Neuronal stem cell (in vitro differentiated cells): Measurements from ENCODE around the gene ACSL1.

Source experiments
- DNase-seq: peaks from one replicate; pipeline ENCODE4 v3.0.0-alpha.2; 2013; ENCODE audit warnings: low spot score
- H2AFZ ChIP-seq: one replicate; pipeline ENCODE4 v1.6.1; 2013; ENCODE audit warnings: mild to moderate bottlenecking, low read length, inconsistent platforms
- H2AK5ac ChIP-seq: 2 replicates; pipeline ENCODE4 v1.6.1; 2013; ENCODE audit warnings: low read depth, mild to moderate bottlenecking, inconsistent platforms, low read length, moderate library complexity, mixed read lengths
- H2BK120ac ChIP-seq: 2 replicates; pipeline ENCODE4 v1.6.1; 2013; ENCODE audit warnings: low read depth, mild to moderate bottlenecking, inconsistent platforms, low read length, moderate library complexity, mixed read lengths
- H2BK12ac ChIP-seq: one replicate; pipeline ENCODE4 v1.6.1; 2013; ENCODE audit warnings: low read length, inconsistent platforms
- H2BK15ac ChIP-seq: 2 replicates; pipeline ENCODE4 v1.6.1; 2013; ENCODE audit warnings: mild to moderate bottlenecking, low read length, inconsistent platforms, mixed read lengths
- H2BK5ac ChIP-seq: one replicate; pipeline ENCODE4 v1.6.1; 2013; ENCODE audit warnings: inconsistent platforms, mild to moderate bottlenecking, low read length, moderate library complexity
- H3K14ac ChIP-seq: one replicate; pipeline ENCODE4 v1.6.1; 2013; ENCODE audit warnings: low read length, inconsistent platforms
- H3K18ac ChIP-seq: 2 replicates; pipeline ENCODE4 v1.6.1; 2013; ENCODE audit warnings: low read length, inconsistent platforms
- H3K23ac ChIP-seq: 2 replicates; pipeline ENCODE4 v1.6.1; 2013; ENCODE audit warnings: low read depth, mild to moderate bottlenecking, mixed read lengths, low read length, inconsistent platforms; ENCODE audit not compliant: poor library complexity
- H3K27ac ChIP-seq: replicated peaks from 3 replicates; pipeline ENCODE4 v1.5.1; 2013; ENCODE audit warnings: low read length, inconsistent platforms
- H3K27me3 ChIP-seq, 3 experiments: 2 replicates each; pipeline ENCODE4 v1.6.1; 2013; ENCODE audit warnings: low read length in 3 of 3, mild to moderate bottlenecking in 2 of 3, inconsistent platforms in 1 of 3, low read depth in 1 of 3, mixed read lengths in 1 of 3, moderate library complexity in 1 of 3; ENCODE audit not compliant: control insufficient read depth in 3 of 3, insufficient read depth in 3 of 3
- H3K36me3 ChIP-seq, 2 donors: replicated peaks in 1 of 2; 2 replicates each; pipeline ENCODE4 v1.6.1; 2013; ENCODE audit warnings: low read length in 2 of 2; ENCODE audit not compliant: control insufficient read depth in 2 of 2, insufficient read depth in 2 of 2
- H3K4ac ChIP-seq: 2 replicates; pipeline ENCODE4 v1.6.1; 2013; ENCODE audit warnings: inconsistent platforms, mild to moderate bottlenecking, low read length, moderate library complexity
- H3K4me1 ChIP-seq, 2 donors: 1 replicate in 1 of 2; 2 replicates in 1 of 2; pipeline ENCODE4 v1.6.1; 2013; ENCODE audit warnings: low read length in 2 of 2, low read depth in 1 of 2; ENCODE audit not compliant: control insufficient read depth in 2 of 2, insufficient read depth in 1 of 2
- H3K4me2 ChIP-seq: one replicate; pipeline ENCODE4 v1.6.1; 2013; ENCODE audit warnings: mild to moderate bottlenecking, low read length, inconsistent platforms; ENCODE audit not compliant: insufficient read depth, poor library complexity, severe bottlenecking
- H3K4me3 ChIP-seq, 2 donors: 2 replicates each; pipeline ENCODE4 v1.5.1; 2013; ENCODE audit warnings: low read length in 2 of 2, mild to moderate bottlenecking in 2 of 2, inconsistent platforms in 1 of 2, moderate library complexity in 1 of 2
- H3K79me1 ChIP-seq: one replicate; pipeline ENCODE4 v1.6.1; 2013; ENCODE audit warnings: low read depth, mild to moderate bottlenecking, inconsistent platforms, low read length, moderate library complexity
- H3K9ac ChIP-seq: one replicate; pipeline ENCODE4 v1.6.1; 2013; ENCODE audit warnings: mild to moderate bottlenecking, low read depth, low read length, inconsistent platforms; ENCODE audit not compliant: poor library complexity
- H3K9me3 ChIP-seq, 2 donors: replicated peaks in 1 of 2; 2 replicates each; pipeline versions ENCODE3 to v1.6.1; 2013; ENCODE audit warnings: low read length in 2 of 2, mild to moderate bottlenecking in 2 of 2, inconsistent platforms in 1 of 2, low read depth in 1 of 2, mixed read lengths in 1 of 2, moderate library complexity in 1 of 2; ENCODE audit not compliant: control insufficient read depth in 2 of 2, insufficient read depth in 1 of 2
- H4K8ac ChIP-seq: one replicate; pipeline ENCODE4 v1.6.1; 2013; ENCODE audit warnings: low read depth, mild to moderate bottlenecking, inconsistent platforms, low read length, moderate library complexity
- H4K91ac ChIP-seq: one replicate; pipeline ENCODE4 v1.6.1; 2013; ENCODE audit warnings: low read length, low read depth, mild to moderate bottlenecking, inconsistent platforms; ENCODE audit not compliant: poor library complexity
- WGBS, 2 donors: extraction: QIAGEN DNeasy Blood & Tissue Kit; methylation state at CpG; one replicate each; pipeline ENCODE4 v1.1.7; 2013; ENCODE audit warnings: missing lambda C conversion rate in 2 of 2, mixed read lengths in 1 of 2; ENCODE audit not compliant: insufficient read length in 2 of 2, insufficient replicate concordance in 1 of 2; ENCODE audit errors: extremely low coverage in 2 of 2; 5-methylcytosine and 5-hydroxymethylcytosine counted together

ACSL1 gene

DNA sequence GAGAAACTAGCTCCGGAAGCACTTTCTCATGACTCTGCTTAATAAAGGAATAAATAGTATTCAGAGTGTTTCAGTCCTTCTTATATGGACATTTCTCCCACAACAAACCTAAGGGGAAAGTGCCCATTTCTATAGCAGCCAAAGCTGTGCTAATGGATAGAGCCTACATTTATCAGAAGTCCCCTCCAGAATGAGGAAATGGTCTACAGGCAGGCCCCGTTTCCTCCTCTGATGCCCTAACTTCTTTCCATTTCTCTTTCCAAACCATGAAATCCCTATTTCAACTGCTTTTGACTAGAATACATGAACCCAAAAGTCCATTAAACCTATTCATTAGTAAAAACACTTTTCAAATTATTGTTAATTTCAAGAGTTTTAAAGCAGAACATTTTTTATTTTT lies 4.5 kb downstream of the ACSL1 start:
- no peak for DNase-seq
- no peak overlapping the region for H3K14ac ChIP-seq
- H4K8ac ChIP-seq: no peak overlapping the region
- H2AK5ac ChIP-seq: no peak overlapping the region
- H2AFZ ChIP-seq: no peak overlapping the region
- H2BK120ac ChIP-seq: no peak overlapping the region
- peaks cover 4 to 5% of the 10 kb centered on the region in 2 donors for H3K4me1 ChIP-seq
- no peak overlapping the region for H3K4me3 ChIP-seq
- H3K23ac ChIP-seq: no peak overlapping the region
- H3K4ac ChIP-seq: no peak overlapping the region
- no peak overlapping the region for H3K9ac ChIP-seq
- H4K91ac ChIP-seq: no peak overlapping the region
- H3K79me1 ChIP-seq: no peaks in the 10 kb centered on the region
- H3K27ac ChIP-seq: no peak overlapping the region
- H3K18ac ChIP-seq: no peak overlapping the region
- no peak overlapping the region for H3K4me2 ChIP-seq
- no CpG with 5 or more reads among the region's 2 CpGs for WGBS, 2 donors
- no peaks in the 10 kb centered on the region for H3K36me3 ChIP-seq
- H2BK12ac ChIP-seq: no peak overlapping the region
- H2BK15ac ChIP-seq: no peak overlapping the region
- H2BK5ac ChIP-seq: no peak overlapping the region
- no peaks in the 10 kb centered on the region for H3K9me3 ChIP-seq
- peaks cover 10 to 75% (median 63%) of the 10 kb centered on the region in 3 experiments for H3K27me3 ChIP-seq

DNA sequence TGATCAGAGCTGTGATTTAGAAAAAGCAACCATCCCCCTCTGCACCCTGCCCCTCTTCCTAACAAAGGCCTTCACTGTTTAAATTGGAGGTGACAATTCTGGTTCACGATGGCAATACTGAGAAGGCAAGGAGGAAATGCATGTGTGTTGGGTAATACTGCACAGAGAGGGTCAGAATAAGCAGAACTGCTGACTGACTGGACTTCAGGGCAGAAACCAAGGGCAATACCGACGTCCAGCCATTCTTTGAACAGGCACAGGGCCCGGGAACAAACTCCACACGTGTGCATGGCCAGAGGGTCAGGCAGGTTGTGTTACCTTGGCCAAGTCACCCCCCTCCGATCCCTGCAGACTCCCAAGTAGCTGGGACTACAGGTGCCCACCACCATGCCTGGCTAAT lies 6.0 kb downstream of the ACSL1 start:
- H3K27me3 ChIP-seq: peaks cover under 1 to 77% (median 61%) of the 10 kb centered on the region in 3 experiments
- H2AK5ac ChIP-seq: no peak overlapping the region
- H2BK12ac ChIP-seq: no peak overlapping the region
- no peak overlapping the region for H3K4ac ChIP-seq
- no peak overlapping the region for H3K23ac ChIP-seq
- H2BK120ac ChIP-seq: no peak overlapping the region
- no peak overlapping the region for H4K91ac ChIP-seq
- WGBS, 2 donors: no CpG with 5 or more reads among the region's 6 CpGs
- no peak overlapping the region for H2BK5ac ChIP-seq
- no peak for DNase-seq
- H3K9me3 ChIP-seq: no peaks in the 10 kb centered on the region
- H2BK15ac ChIP-seq: no peak overlapping the region
- H2AFZ ChIP-seq: no peak overlapping the region
- H3K79me1 ChIP-seq: no peaks in the 10 kb centered on the region
- no peak overlapping the region for H3K14ac ChIP-seq
- no peak overlapping the region for H3K4me3 ChIP-seq
- no peak overlapping the region for H3K18ac ChIP-seq
- no peak overlapping the region for H3K27ac ChIP-seq
- no peak overlapping the region for H3K4me2 ChIP-seq
- no peak overlapping the region for H4K8ac ChIP-seq
- H3K9ac ChIP-seq: no peak overlapping the region
- no peaks in the 10 kb centered on the region for H3K36me3 ChIP-seq
- H3K4me1 ChIP-seq: peaks cover under 1 to 4% of the 10 kb centered on the region in 2 donors

DNA sequence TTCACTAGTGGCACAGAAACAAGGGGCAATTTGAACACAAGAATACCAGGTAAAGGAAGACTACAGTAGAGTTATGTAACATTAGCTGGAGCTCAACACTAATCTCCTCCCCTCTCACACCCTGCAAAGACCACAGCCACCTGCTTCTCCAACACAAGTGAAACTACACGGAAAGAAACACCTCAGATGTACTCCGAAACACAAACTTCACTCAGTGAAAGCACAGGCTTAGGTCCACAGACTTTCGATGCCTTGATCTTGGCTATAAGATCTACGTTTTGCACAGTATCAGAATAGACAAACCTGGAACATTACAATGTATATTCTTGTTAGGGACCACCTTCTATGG lies 7.6 kb downstream of the ACSL1 start:
- Histone ChIP-seq H3K27me3 (peaks cover 0 to 68% (median 57%) of the 10 kb centered on the region in 3 experiments), H3K4me1 (peaks cover 0 to 5% of the 10 kb centered on the region in 2 donors), H4K8ac (no peak overlapping the region), H3K18ac (no peak overlapping the region), H2AK5ac (no peak overlapping the region), H3K14ac (no peak overlapping the region), H3K36me3 (no peaks in the 10 kb centered on the region), H2BK120ac (no peak overlapping the region), H3K79me1 (no peaks in the 10 kb centered on the region), H2AFZ (no peak overlapping the region), H3K9ac (no peak overlapping the region), H3K27ac (no peak overlapping the region), H3K4ac (no peak overlapping the region), H3K4me3 (no peak overlapping the region), H2BK12ac (no peak overlapping the region), H3K23ac (no peak overlapping the region), H3K4me2 (no peak overlapping the region), H3K9me3 (no peaks in the 10 kb centered on the region), H2BK5ac (no peak overlapping the region), H2BK15ac (no peak overlapping the region), H4K91ac (no peak overlapping the region)
- WGBS, 2 donors: no CpG with 5 or more reads among the region's 4 CpGs
- no peak for DNase-seq

DNA sequence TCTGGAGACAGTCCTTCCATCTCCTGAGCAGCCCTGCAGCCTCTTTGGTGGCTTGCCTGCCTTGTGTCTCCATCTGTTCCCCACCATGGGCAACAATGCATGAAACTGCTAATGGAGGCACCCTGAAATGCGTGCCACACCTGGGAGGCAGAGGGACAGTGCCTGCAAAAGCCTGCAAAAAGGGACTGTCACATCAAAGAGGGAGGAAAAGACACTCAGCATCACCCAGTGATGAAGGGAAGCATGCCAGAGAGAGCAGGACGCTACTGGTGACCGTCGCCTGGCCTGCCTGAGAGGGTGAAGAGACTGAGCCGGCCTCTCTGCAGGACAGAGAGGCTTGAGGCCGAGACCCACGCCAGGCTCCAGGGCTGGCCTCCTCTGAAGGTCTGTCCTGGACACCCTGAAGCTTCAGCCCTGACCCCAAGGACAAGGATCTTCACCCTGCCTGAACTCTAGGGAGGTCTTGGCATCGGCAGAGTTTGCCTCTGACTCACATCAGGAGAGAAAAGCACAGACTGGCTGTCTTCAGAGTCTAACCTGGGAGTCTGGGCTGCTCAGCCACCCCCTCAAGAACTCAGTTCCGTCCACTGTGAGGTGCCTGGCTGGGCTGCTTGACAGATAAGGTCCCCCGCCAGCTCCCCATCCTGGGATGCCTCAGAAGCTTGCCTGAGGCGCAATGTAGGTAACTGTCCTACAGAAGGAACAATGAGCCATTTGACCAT lies 8.1 kb downstream of the ACSL1 start:
- H3K36me3 ChIP-seq: no peaks in the 10 kb centered on the region
- no peak overlapping the region for H2BK5ac ChIP-seq
- no peak overlapping the region for H3K4me2 ChIP-seq
- H3K9ac ChIP-seq: no peak overlapping the region
- no peaks in the 10 kb centered on the region for H3K79me1 ChIP-seq
- peak overlapping the region; percentile 72 for H4K8ac ChIP-seq
- peak overlapping the region in 1 of 2 donors; percentile 10 for H3K4me3 ChIP-seq
- no peak overlapping the region for H2BK12ac ChIP-seq
- DNase-seq: no peak
- peaks cover 0 to 5% of the 10 kb centered on the region in 2 donors for H3K4me1 ChIP-seq
- WGBS, 2 donors: no CpG with 5 or more reads among the region's 11 CpGs
- no peak overlapping the region for H3K23ac ChIP-seq
- H4K91ac ChIP-seq: no peak overlapping the region
- peak overlapping the region; percentile 59 for H3K14ac ChIP-seq
- no peak overlapping the region for H2BK120ac ChIP-seq
- H3K27me3 ChIP-seq: peaks cover 0 to 65% (median 57%) of the 10 kb centered on the region in 3 experiments
- no peak overlapping the region for H3K27ac ChIP-seq
- no peaks in the 10 kb centered on the region for H3K9me3 ChIP-seq
- H3K4ac ChIP-seq: no peak overlapping the region
- H2AK5ac ChIP-seq: no peak overlapping the region
- no peak overlapping the region for H2AFZ ChIP-seq
- no peak overlapping the region for H2BK15ac ChIP-seq
- H3K18ac ChIP-seq: no peak overlapping the region
